ENCODE measurements around the gene LPCAT1.
A peak's percentile ranks its signal among the peaks of the same experiment; 100 is the strongest.

Gene LPCAT1

GRCh38 chr5:1522601-1523479 is 920 bp downstream of the LPCAT1 start:
- no peaks in the 10 kb centered on the region for H3K9me3 ChIP-seq
- no peaks in the 10 kb centered on the region for H3K27me3 ChIP-seq
- no peak for TF ChIP-seq CTCF (IDR thresholded peaks at IDR 0.05; ENCODE audit: low read depth, low read length)
- no peaks in the 10 kb centered on the region for H3K4me1 ChIP-seq
- peaks cover 31% of the 10 kb centered on the region for H3K36me3 ChIP-seq
- peak overlapping the region; percentile 73 for H3K4me3 ChIP-seq (ENCODE audit: low read depth, low read length)
- DNase-seq = no peak

- Histone ChIP-seq H3K36me3 (peaks cover 37% of the 10 kb centered on the region), H3K27me3 (no peaks in the 10 kb centered on the region), H3K9me3 (no peaks in the 10 kb centered on the region), H3K4me1 (no peaks in the 10 kb centered on the region), H3K4me3 (ENCODE audit: low read depth, low read length) (peak overlapping the region; percentile 73)
- DNase-seq = peak; percentile 40
- TF ChIP-seq CTCF (IDR thresholded peaks at IDR 0.05; ENCODE audit: low read depth, low read length) = no peak
Measured at GRCh38 chr5:1521671-1522600, 1.8 kb downstream of the LPCAT1 start.

- no peak overlapping the region for H3K4me3 ChIP-seq (ENCODE audit: low read depth, low read length)
- no peak for DNase-seq
- TF ChIP-seq CTCF (IDR thresholded peaks at IDR 0.05; ENCODE audit: low read depth, low read length) = no peak
- peaks cover 40% of the 10 kb centered on the region for H3K36me3 ChIP-seq
- no peaks in the 10 kb centered on the region for H3K27me3 ChIP-seq
- no peaks in the 10 kb centered on the region for H3K9me3 ChIP-seq
- H3K4me1 ChIP-seq = no peaks in the 10 kb centered on the region
Measured at GRCh38 chr5:1520791-1521453, 2.8 kb downstream of the LPCAT1 start.

- Histone ChIP-seq H3K4me3 (ENCODE audit: low read depth, low read length) (no peak overlapping the region), H3K27me3 (no peaks in the 10 kb centered on the region), H3K9me3 (no peaks in the 10 kb centered on the region), H3K36me3 (peaks cover 40% of the 10 kb centered on the region), H3K4me1 (no peaks in the 10 kb centered on the region)
- DNase-seq = no peak
- no peak for TF ChIP-seq CTCF (IDR thresholded peaks at IDR 0.05; ENCODE audit: low read depth, low read length)
Measured at GRCh38 chr5:1519631-1520210, 4.0 kb downstream of the LPCAT1 start.

- Histone ChIP-seq H3K4me1 (no peaks in the 10 kb centered on the region), H3K4me3 (ENCODE audit: low read depth, low read length) (no peak overlapping the region), H3K9me3 (no peaks in the 10 kb centered on the region), H3K36me3 (peaks cover 40% of the 10 kb centered on the region), H3K27me3 (no peaks in the 10 kb centered on the region)
- no peak for DNase-seq
- TF ChIP-seq CTCF (IDR thresholded peaks at IDR 0.05; ENCODE audit: low read depth, low read length) = no peak
Measured at GRCh38 chr5:1517838-1518237, 5.9 kb downstream of the LPCAT1 start.

All from BE2C (cell line).